ENCODE measurements around the gene DTNB.

GRCh38 chr2:25369439-25369838 is 303.9 kb downstream of the DTNB start:
- TF ChIP-seq POLR2A (IDR thresholded peaks at IDR 0.05; ENCODE audit: low read depth, low read length) = no peak
- no peak for TF ChIP-seq POLR2AphosphoS5 (IDR thresholded peaks at IDR 0.05; ENCODE audit: low read depth, low read length)
- TF ChIP-seq TAF1 (IDR thresholded peaks at IDR 0.05; ENCODE audit: low read depth, low read length) = no peak
- TF ChIP-seq SPI1 (IDR thresholded peaks at IDR 0.05; ENCODE audit: low read depth, low read length) = no peak
- TF ChIP-seq POU2F2 (IDR thresholded peaks at IDR 0.05; ENCODE audit: low read depth, low read length) = no peak

Measured in GM12891 (cell line).